Measurements from ENCODE around the gene PXMP4. TPM values are rescaled to one million over a fixed set of nuclear protein-coding genes. Genes with fewer than 3 reads are reported as not detected.

Gene PXMP4
- total RNA-seq, 1 experiment from 2014 or later, result 5.7 TPM

DNA sequence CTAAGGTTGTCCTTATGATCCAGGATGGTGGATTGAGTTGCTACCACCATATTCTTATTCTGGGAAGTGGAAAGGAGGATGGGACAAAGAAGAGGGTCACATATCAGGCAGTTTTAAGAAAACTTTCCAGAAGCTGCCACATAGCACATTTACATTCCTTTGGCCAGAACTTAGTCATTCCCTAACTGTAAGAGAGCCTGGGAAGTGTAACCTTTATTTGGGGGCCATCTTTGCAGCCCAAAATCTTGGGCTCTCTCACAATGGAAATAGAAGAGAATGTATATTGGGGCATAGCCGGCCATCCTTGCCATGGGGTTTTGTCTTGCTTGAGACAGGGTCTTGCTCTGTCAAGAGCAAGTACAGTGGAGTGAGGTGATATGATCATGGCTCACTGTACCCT lies 20.1 kb upstream of the PXMP4 start:
- DNase-seq, result no peak

More for the DNA sequence above, 20.1 kb upstream of the PXMP4 start:
- H3K36me3 Mint-ChIP-seq (ENCODE audit: insufficient read depth in 1 of 3, low read depth in 3 of 3), result peaks cover 19 to 32% (median 22%) of the 10 kb centered on the region in 3 experiments
- peaks cover 9 to 11% of the 10 kb centered on the region in 2 experiments for H3K4me1 Mint-ChIP-seq
- no peak overlapping the region for H2BK5ac ChIP-seq (ENCODE audit: insufficient read length, low read length)
- no peaks in the 10 kb centered on the region for H3K79me1 ChIP-seq (ENCODE audit: insufficient read depth, low read depth, low read length, poor library complexity, severe bottlenecking)
- no peak overlapping the region for H3T11ph ChIP-seq (ENCODE audit: low read length)
- H2BK15ac ChIP-seq (ENCODE audit: low read depth, low read length), result no peak overlapping the region
- H3K23ac ChIP-seq (ENCODE audit: insufficient read length, low read depth, low read length), result no peak overlapping the region
- H3K27ac ChIP-seq (ENCODE audit: insufficient read length, low read depth, low read length), result no peak overlapping the region
- H4K5ac ChIP-seq (ENCODE audit: insufficient read length, low read depth, low read length), result no peak overlapping the region
- no peaks in the 10 kb centered on the region for H3K23me2 ChIP-seq (ENCODE audit: insufficient read length, low read depth, low read length, poor library complexity, severe bottlenecking)
- no peak overlapping the region for H3K4me3 Mint-ChIP-seq
- H2BK20ac ChIP-seq (ENCODE audit: low read depth, low read length, poor library complexity, severe bottlenecking), result no peak overlapping the region
- H3K27me3 Mint-ChIP-seq (ENCODE audit: low read depth), result peaks cover 2% of the 10 kb centered on the region; the same call in 1 of the 2 replicates
- no peak overlapping the region for H3K4ac ChIP-seq (ENCODE audit: low read depth, low read length)
- H3K18ac ChIP-seq (ENCODE audit: insufficient read length, low read depth, low read length), result no peak overlapping the region
- H2AK5ac ChIP-seq (ENCODE audit: insufficient read length, low read length), result no peak overlapping the region
- no peaks in the 10 kb centered on the region for H3K27me3 ChIP-seq (ENCODE audit: insufficient read depth, low read length)
- no peak overlapping the region for H3K4me2 ChIP-seq (ENCODE audit: insufficient read depth, insufficient read length, low read length)
- H4K91ac ChIP-seq (ENCODE audit: insufficient read length, low read depth, low read length), result no peak overlapping the region
- H3K9me3 Mint-ChIP-seq, result peaks cover 17 to 21% of the 10 kb centered on the region in 2 experiments
- no CpG with 5 or more reads among the region's 1 CpG for WGBS (ENCODE audit: extremely low coverage, insufficient read length, low lambda C conversion rate)
- no peak overlapping the region for H4K8ac ChIP-seq (replicated peaks; ENCODE audit: insufficient read length, low read depth, low read length)
- H4K20me1 ChIP-seq (ENCODE audit: control insufficient read depth, insufficient read depth, insufficient read length), result no peaks in the 10 kb centered on the region
- no peaks in the 10 kb centered on the region for H3K4me1 ChIP-seq (ENCODE audit: insufficient read depth, low read length)
- no peak overlapping the region for H2AFZ ChIP-seq (ENCODE audit: low read length)
- no peak overlapping the region for H3K9ac ChIP-seq (ENCODE audit: extremely low read depth, insufficient read length, low read length)
- no peak overlapping the region for H2BK12ac ChIP-seq (ENCODE audit: insufficient read length, low read depth, low read length)
- H3K79me2 ChIP-seq (ENCODE audit: insufficient read depth, low read length), result no peaks in the 10 kb centered on the region; the same call in 1 of the 2 replicates
- no peak for TF ChIP-seq CTCF (conservative IDR thresholded peaks at IDR 0.05)
- H2BK120ac ChIP-seq (ENCODE audit: low read depth, low read length, poor library complexity, severe bottlenecking), result no peak overlapping the region
- H3K9me3 ChIP-seq (ENCODE audit: control insufficient read depth, low read depth, low read length), result peaks cover 5% of the 10 kb centered on the region
- H3K14ac ChIP-seq (ENCODE audit: insufficient read depth, low read length), result no peak overlapping the region
- H3K56ac ChIP-seq (ENCODE audit: insufficient read length, low read depth, low read length), result no peak overlapping the region
- no peak overlapping the region for H3K27ac Mint-ChIP-seq
